Measurements from ENCODE around the gene DENND1B.
"Not testable (repeated sequence)": the region's sequence is repeated elsewhere in the genome, so short reads cannot be mapped to it uniquely, and the experiment has no call there.

Gene DENND1B

GRCh38 chr1:197619008-197619640 is 156.2 kb downstream of the DENND1B start:
- no peak for DNase-seq

GRCh38 chr1:197618061-197618460 is 157.2 kb downstream of the DENND1B start:
- DNase-seq = no peak

- no peak for DNase-seq
Observed at GRCh38 chr1:197615693-197616011, 159.6 kb downstream of the DENND1B start.

- DNase-seq = peak; percentile 12
Observed at GRCh38 chr1:197614916-197615692, 160.2 kb downstream of the DENND1B start.

- no peak for DNase-seq
Observed at GRCh38 chr1:197606168-197606845, 169.0 kb downstream of the DENND1B start.

GRCh38 chr1:197604302-197604701 is 171.0 kb downstream of the DENND1B start:
- DNase-seq = no peak

GRCh38 chr1:197600751-197601150 is 174.5 kb downstream of the DENND1B start:
- DNase-seq = no peak

- DNase-seq = no peak
Observed at GRCh38 chr1:197599789-197600188, 175.5 kb downstream of the DENND1B start.

- DNase-seq = no peak
Observed at GRCh38 chr1:197598935-197599334, 176.3 kb downstream of the DENND1B start.

- DNase-seq = no peak
Observed at GRCh38 chr1:197595304-197595904, 179.9 kb downstream of the DENND1B start.

- no peak for DNase-seq
Observed at GRCh38 chr1:197590687-197591086, 184.6 kb downstream of the DENND1B start.

- DNase-seq = no peak
Observed at GRCh38 chr1:197585809-197586208, 189.5 kb downstream of the DENND1B start.

- no peak for DNase-seq
Observed at GRCh38 chr1:197577580-197577979, 197.7 kb downstream of the DENND1B start.

GRCh38 chr1:197575531-197575930 is 199.7 kb downstream of the DENND1B start:
- DNase-seq = not testable (repeated sequence)

GRCh38 chr1:197572169-197572568 is 203.1 kb downstream of the DENND1B start:
- DNase-seq = no peak

GRCh38 chr1:197567442-197567841 is 207.8 kb downstream of the DENND1B start:
- no peak for DNase-seq

GRCh38 chr1:197561041-197561440 is 214.2 kb downstream of the DENND1B start:
- DNase-seq = no peak

- no peak for DNase-seq
Observed at GRCh38 chr1:197559655-197560054, 215.6 kb downstream of the DENND1B start.

- no peak for DNase-seq
Observed at GRCh38 chr1:197559244-197559643, 216.0 kb downstream of the DENND1B start.

- DNase-seq = no peak
Observed at GRCh38 chr1:197557302-197557701, 218.0 kb downstream of the DENND1B start.

GRCh38 chr1:197553281-197553680 is 222.0 kb downstream of the DENND1B start:
- no peak for DNase-seq

- DNase-seq = no peak
Observed at GRCh38 chr1:197546989-197547388, 228.3 kb downstream of the DENND1B start.

- no peak for DNase-seq
Observed at GRCh38 chr1:197544553-197544952, 230.7 kb downstream of the DENND1B start.

GRCh38 chr1:197544130-197544529 is 231.2 kb downstream of the DENND1B start:
- no peak for DNase-seq
